Vagina (tissue), 2 donors: ENCODE results near the gene SYNDIG1. TPM values are rescaled to one million over a fixed set of nuclear protein-coding genes. Genes with fewer than 3 reads are reported as not detected.

Source experiments
- DNase-seq, 2 donors: peaks; one replicate each; pipeline ENCODE4 v3.0.0-alpha.2; 2017; ENCODE audit errors: extremely low spot score in 2 of 2
- H3K27ac ChIP-seq: fragments of 200-600 bp; sonication (generic); one replicate; pipeline ENCODE4 v1.5.1; 2019
- H3K27me3 ChIP-seq: fragments of 200-600 bp; sonication (generic); one replicate; pipeline ENCODE4 v1.5.1; 2019
- H3K36me3 ChIP-seq, 2 donors: fragments of 200-600 bp; sonication (generic); one replicate each; pipeline ENCODE4 v1.5.1; 2017 to 2019
- H3K4me1 ChIP-seq: fragments of 200-600 bp; sonication (generic); one replicate; pipeline ENCODE4 v1.5.1; 2019
- H3K4me3 ChIP-seq, 2 donors: fragments of 200-600 bp; sonication (generic); 1 replicate in 1 of 2; 2 replicates in 1 of 2; pipeline ENCODE4 v1.5.1; 2016 to 2019
- H3K9me3 ChIP-seq: fragments of 200-600 bp; sonication (generic); one replicate; pipeline ENCODE4 v1.5.1; 2019
- POLR2A ChIP-seq, 2 donors: fragments of 450-650 bp; IDR thresholded peaks; one replicate each; pipeline ENCODE4 v1.6.1; 2017; ENCODE audit warnings: antibody characterized with exemption in 2 of 2, mild to moderate bottlenecking in 2 of 2, moderate library complexity in 2 of 2
- POLR2AphosphoS5 ChIP-seq, 2 donors: sonication (generic); formaldehyde crosslinking; IDR thresholded peaks; one replicate each; pipeline ENCODE4 v1.9.0; 2017; ENCODE audit warnings: antibody characterized with exemption in 2 of 2, mild to moderate bottlenecking in 2 of 2, low read depth in 1 of 2; ENCODE audit not compliant: insufficient read depth in 1 of 2
- intact Hi-C: fragments of 100-400 bp; cut with DNase I; formaldehyde crosslinking; loops from one replicate; pipeline ENCODE4 v1.15.1; 2023
- total RNA-seq: library from RNA; depleted of rRNA; stranded (reverse); fragments of >200 nt; gene quantifications from one replicate; pipeline ENCODE4 v1.2.3, GENCODE V29; 2016
- TF ChIP-seq, protein P1 (sequence below), 3 experiments: fragments of 450-650 bp in 2 of 3; fragments of 200-600 bp in 1 of 3; sonication (generic) in 1 of 3; IDR thresholded peaks; one replicate each; pipeline ENCODE4 v1.5.1; 2017 to 2019; ENCODE audit warnings: antibody characterized with exemption in 3 of 3, mild to moderate bottlenecking in 2 of 3, moderate library complexity in 2 of 3

The SYNDIG1 gene
- total RNA-seq, 1 donor from 2014 or later: 3.2 TPM

DNA sequence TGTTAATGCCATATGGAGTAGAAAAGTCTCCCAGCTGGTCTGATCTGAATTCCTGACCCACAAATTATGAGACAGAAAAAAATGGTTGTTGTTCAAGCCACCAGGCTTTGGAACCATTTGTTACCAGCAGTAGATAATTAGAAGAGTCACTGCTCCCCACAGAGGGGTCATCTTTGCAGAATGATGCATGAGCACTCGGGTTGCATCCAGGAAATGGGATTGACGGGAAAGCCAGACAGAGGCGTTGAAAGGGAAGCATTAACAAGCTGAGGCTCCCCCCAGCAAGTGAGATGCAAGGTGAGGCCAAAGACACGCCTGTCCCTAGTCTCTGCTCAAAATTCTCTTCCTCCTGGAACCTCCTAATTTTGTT, 182.5 kb downstream of the SYNDIG1 start:
- DNase-seq: no peak
- Histone ChIP-seq H3K4me3 (no peak overlapping the region), H3K27me3 (no peaks in the 10 kb centered on the region), H3K9me3 (no peaks in the 10 kb centered on the region), H3K27ac (no peak overlapping the region), H3K36me3 (no peaks in the 10 kb centered on the region), H3K4me1 (peaks cover 22% of the 10 kb centered on the region)
- no peak for TF ChIP-seq POLR2AphosphoS5 (IDR thresholded peaks at IDR 0.05; ENCODE audit: insufficient read depth in 1 of 2, low read depth in 1 of 2)
- no peak for TF ChIP-seq POLR2A (IDR thresholded peaks at IDR 0.05)
- TF ChIP-seq, protein P1, sequence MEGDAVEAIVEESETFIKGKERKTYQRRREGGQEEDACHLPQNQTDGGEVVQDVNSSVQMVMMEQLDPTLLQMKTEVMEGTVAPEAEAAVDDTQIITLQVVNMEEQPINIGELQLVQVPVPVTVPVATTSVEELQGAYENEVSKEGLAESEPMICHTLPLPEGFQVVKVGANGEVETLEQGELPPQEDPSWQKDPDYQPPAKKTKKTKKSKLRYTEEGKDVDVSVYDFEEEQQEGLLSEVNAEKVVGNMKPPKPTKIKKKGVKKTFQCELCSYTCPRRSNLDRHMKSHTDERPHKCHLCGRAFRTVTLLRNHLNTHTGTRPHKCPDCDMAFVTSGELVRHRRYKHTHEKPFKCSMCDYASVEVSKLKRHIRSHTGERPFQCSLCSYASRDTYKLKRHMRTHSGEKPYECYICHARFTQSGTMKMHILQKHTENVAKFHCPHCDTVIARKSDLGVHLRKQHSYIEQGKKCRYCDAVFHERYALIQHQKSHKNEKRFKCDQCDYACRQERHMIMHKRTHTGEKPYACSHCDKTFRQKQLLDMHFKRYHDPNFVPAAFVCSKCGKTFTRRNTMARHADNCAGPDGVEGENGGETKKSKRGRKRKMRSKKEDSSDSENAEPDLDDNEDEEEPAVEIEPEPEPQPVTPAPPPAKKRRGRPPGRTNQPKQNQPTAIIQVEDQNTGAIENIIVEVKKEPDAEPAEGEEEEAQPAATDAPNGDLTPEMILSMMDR (IDR thresholded peaks at IDR 0.05): no peak
- intact Hi-C loops: no loop called here

DNA sequence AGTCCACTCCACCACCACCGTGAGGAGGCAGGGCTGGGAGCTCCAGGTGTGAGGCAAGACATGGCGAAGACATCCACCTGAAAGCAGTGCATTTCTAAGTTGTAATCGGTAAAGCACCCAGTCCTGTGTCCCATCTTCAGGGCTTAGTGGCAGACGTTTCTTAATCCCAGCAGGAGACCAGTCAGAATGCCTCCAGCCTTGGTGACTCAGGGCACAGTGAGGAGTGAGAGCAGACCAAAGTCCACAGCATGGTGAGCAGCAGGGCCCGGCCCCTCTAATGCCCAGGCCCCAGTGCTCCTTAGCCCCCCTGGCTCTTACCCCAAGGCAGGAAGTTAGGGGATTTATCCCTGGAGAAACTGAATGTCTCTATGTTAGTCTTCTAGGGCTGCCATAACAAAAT, 183.9 kb downstream of the SYNDIG1 start:
- Histone ChIP-seq H3K4me1 (peaks cover 13% of the 10 kb centered on the region), H3K27ac (no peak overlapping the region), H3K4me3 (no peak overlapping the region), H3K9me3 (no peaks in the 10 kb centered on the region), H3K27me3 (no peaks in the 10 kb centered on the region), H3K36me3 (no peaks in the 10 kb centered on the region)
- TF ChIP-seq, protein P1 (IDR thresholded peaks at IDR 0.05): no peak
- no peak for TF ChIP-seq POLR2AphosphoS5 (IDR thresholded peaks at IDR 0.05; ENCODE audit: insufficient read depth in 1 of 2, low read depth in 1 of 2)
- no peak for TF ChIP-seq POLR2A (IDR thresholded peaks at IDR 0.05)
- intact Hi-C loops: no loop called here
- DNase-seq: no peak

DNA sequence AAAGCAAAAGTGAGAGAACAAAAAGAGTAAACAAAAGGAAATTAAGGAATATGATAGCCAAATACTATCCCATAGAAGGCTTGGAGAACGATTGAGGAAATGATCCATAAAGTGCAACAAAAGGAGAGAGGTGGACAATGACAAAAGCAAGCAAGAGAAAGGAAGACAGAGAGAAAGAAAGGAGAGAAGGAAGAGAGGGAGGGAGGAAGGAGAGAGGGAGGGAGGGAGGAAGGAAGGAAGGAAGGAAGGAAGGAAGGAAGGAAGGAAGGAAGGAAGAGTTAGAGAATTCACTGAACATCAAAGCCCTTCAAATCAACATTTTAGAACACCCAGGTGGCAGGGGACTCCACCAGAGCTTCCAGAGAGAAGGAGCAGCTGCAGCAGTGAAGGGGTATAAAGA, 185.0 kb downstream of the SYNDIG1 start:
- TF ChIP-seq POLR2A (IDR thresholded peaks at IDR 0.05): no peak
- TF ChIP-seq POLR2AphosphoS5 (IDR thresholded peaks at IDR 0.05; ENCODE audit: insufficient read depth in 1 of 2, low read depth in 1 of 2): no peak
- TF ChIP-seq, protein P1 (IDR thresholded peaks at IDR 0.05): no peak
- Histone ChIP-seq H3K27me3 (no peaks in the 10 kb centered on the region), H3K4me3 (no peak overlapping the region), H3K4me1 (peaks cover 13% of the 10 kb centered on the region), H3K27ac (no peak overlapping the region), H3K9me3 (no peaks in the 10 kb centered on the region), H3K36me3 (no peaks in the 10 kb centered on the region)
- DNase-seq: no peak
- intact Hi-C loops: no loop called here

DNA sequence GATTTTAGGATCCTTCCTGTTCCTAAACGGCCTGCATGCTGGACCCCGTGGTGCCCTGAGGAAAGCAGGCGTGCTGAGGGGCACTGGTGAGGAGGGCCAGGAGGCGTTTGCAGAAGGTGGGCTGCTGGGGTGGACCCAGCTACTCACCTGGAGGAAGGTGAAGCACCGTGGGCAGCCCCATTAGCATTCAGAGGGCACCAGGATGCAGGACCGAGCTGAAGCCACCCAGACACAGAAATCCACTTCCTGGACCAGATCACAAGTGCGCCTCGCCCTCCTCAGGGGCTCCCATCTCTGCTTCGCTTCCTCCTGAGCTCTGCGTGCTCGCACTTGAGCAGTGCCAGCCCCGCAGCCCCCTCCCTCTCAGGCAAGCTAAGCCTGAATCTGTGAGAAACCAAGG, 187.0 kb downstream of the SYNDIG1 start:
- Histone ChIP-seq H3K27ac (no peak overlapping the region), H3K9me3 (no peaks in the 10 kb centered on the region), H3K27me3 (no peaks in the 10 kb centered on the region), H3K4me3 (no peak overlapping the region), H3K4me1 (peaks cover 6% of the 10 kb centered on the region), H3K36me3 (no peaks in the 10 kb centered on the region)
- intact Hi-C loops: no loop called here
- TF ChIP-seq POLR2AphosphoS5 (IDR thresholded peaks at IDR 0.05; ENCODE audit: insufficient read depth in 1 of 2, low read depth in 1 of 2) (no peak), POLR2A (IDR thresholded peaks at IDR 0.05) (no peak)
- TF ChIP-seq, protein P1 (IDR thresholded peaks at IDR 0.05): no peak
- DNase-seq: no peak

DNA sequence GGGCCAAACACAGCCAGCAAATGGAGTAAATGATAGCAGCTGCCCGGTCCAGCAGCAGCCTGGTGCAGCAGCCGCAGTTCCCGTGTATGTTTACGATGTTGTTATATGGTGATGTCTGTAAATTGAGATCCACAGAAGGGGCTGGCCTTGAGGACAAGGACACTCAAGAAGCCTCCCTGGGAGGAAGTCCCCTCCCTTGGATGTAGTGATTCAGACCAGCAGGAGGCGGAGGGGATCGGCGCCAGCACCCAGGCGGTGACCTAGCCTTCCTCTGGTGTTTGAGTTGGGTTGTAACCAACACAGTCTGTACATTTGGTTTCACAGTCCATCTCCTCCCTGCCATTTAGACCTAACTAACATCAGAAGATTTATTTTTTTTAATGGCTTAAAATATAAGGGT, 187.8 kb downstream of the SYNDIG1 start:
- TF ChIP-seq, protein P1 (IDR thresholded peaks at IDR 0.05): no peak
- TF ChIP-seq POLR2A (IDR thresholded peaks at IDR 0.05) (no peak), POLR2AphosphoS5 (IDR thresholded peaks at IDR 0.05; ENCODE audit: insufficient read depth in 1 of 2, low read depth in 1 of 2) (no peak)
- no peak overlapping the region for H3K27ac ChIP-seq
- H3K9me3 ChIP-seq: no peaks in the 10 kb centered on the region
- H3K4me3 ChIP-seq: no peak overlapping the region
- H3K36me3 ChIP-seq: no peaks in the 10 kb centered on the region
- DNase-seq: no peak
- no peaks in the 10 kb centered on the region for H3K4me1 ChIP-seq
- intact Hi-C loops: no loop called here
- no peaks in the 10 kb centered on the region for H3K27me3 ChIP-seq
